Liver (tissue), 9 donors: Measurements from ENCODE around the gene CMTM5. TPM values are rescaled to one million over a fixed set of nuclear protein-coding genes. Genes with fewer than 3 reads are reported as not detected.

ENCODE experiments used
- DNase-seq: peaks from one replicate; pipeline ENCODE4 v3.0.0-alpha.2; 2017; ENCODE audit warnings: low spot score
- H3K27ac ChIP-seq, 2 donors: one replicate each; pipeline ENCODE4 v1.7.0; 2013; ENCODE audit warnings: inconsistent platforms in 2 of 2, low read length in 2 of 2, control low read depth in 1 of 2, low read depth in 1 of 2, mild to moderate bottlenecking in 1 of 2
- H3K27me3 ChIP-seq, 4 donors: one replicate each; pipeline versions ENCODE4 v1.6.1 to v1.7.0; 2013; ENCODE audit warnings: low read length in 3 of 4, inconsistent platforms in 1 of 4, mild to moderate bottlenecking in 1 of 4, moderate library complexity in 1 of 4; ENCODE audit not compliant: control insufficient read depth in 4 of 4, insufficient read depth in 4 of 4
- H3K36me3 ChIP-seq, 4 donors: one replicate each; pipeline versions ENCODE4 v1.6.1 to v1.7.0; 2013; ENCODE audit warnings: low read length in 3 of 4, mild to moderate bottlenecking in 3 of 4, low read depth in 1 of 4, moderate library complexity in 1 of 4; ENCODE audit not compliant: control insufficient read depth in 4 of 4, insufficient read depth in 3 of 4
- H3K4me1 ChIP-seq, 4 donors: one replicate each; pipeline versions ENCODE4 v1.6.1 to v1.7.0; 2013; ENCODE audit warnings: low read length in 3 of 4, mild to moderate bottlenecking in 3 of 4, moderate library complexity in 1 of 4; ENCODE audit not compliant: control insufficient read depth in 4 of 4, insufficient read depth in 4 of 4
- H3K4me3 ChIP-seq, 3 donors: one replicate each; pipeline versions ENCODE4 v1.6.1 to v1.7.0; 2013; ENCODE audit warnings: low read length in 3 of 3, control low read depth in 1 of 3, low read depth in 1 of 3, mild to moderate bottlenecking in 1 of 3
- H3K9ac ChIP-seq, 2 donors: one replicate each; pipeline ENCODE4 v1.7.0; 2013; ENCODE audit warnings: low read length in 2 of 2, mild to moderate bottlenecking in 2 of 2, moderate library complexity in 2 of 2, control low read depth in 1 of 2, low read depth in 1 of 2
- H3K9me3 ChIP-seq, 4 donors: one replicate each; pipeline versions ENCODE4 v1.6.1 to v1.7.0; 2013; ENCODE audit warnings: low read length in 3 of 4; ENCODE audit not compliant: control insufficient read depth in 4 of 4
- ATF3 ChIP-seq: IDR thresholded peaks from 2 replicates; pipeline ENCODE4 v1.6.1; 2016; ENCODE audit warnings: antibody characterized with exemption
- CTCF ChIP-seq: fragments of 150-350 bp; IDR thresholded peaks from 2 replicates; pipeline ENCODE4 v1.5.1; 2017; ENCODE audit warnings: improper control_type of control experiment, low read depth, low read length; ENCODE audit not compliant: missing input control
- EGR1 ChIP-seq, 2 donors: IDR thresholded peaks; 2 replicates each; pipeline ENCODE4 v1.6.1; 2016 to 2018; ENCODE audit warnings: antibody characterized with exemption in 2 of 2, low read depth in 2 of 2
- FOXA1 ChIP-seq: IDR thresholded peaks from 2 replicates; pipeline ENCODE4 v1.6.1; 2016; ENCODE audit warnings: antibody characterized with exemption
- FOXA2 ChIP-seq: IDR thresholded peaks from 2 replicates; pipeline ENCODE4 v1.6.1; 2016; ENCODE audit warnings: antibody characterized with exemption
- GABPA ChIP-seq, 2 donors: IDR thresholded peaks in 1 of 2; conservative IDR thresholded peaks in 1 of 2; 2 replicates each; pipeline ENCODE4 v1.6.1; 2016; ENCODE audit warnings: antibody characterized with exemption in 2 of 2, mild to moderate bottlenecking in 1 of 2, moderate library complexity in 1 of 2
- HNF4A ChIP-seq, 2 donors: conservative IDR thresholded peaks; 2 replicates each; pipeline ENCODE4 v1.6.1; 2016; ENCODE audit warnings: antibody characterized with exemption in 2 of 2, mild to moderate bottlenecking in 2 of 2
- HNF4G ChIP-seq: IDR thresholded peaks from 2 replicates; pipeline ENCODE4 v1.6.1; 2016; ENCODE audit warnings: antibody characterized with exemption
- JUND ChIP-seq, 2 donors: IDR thresholded peaks; 2 replicates each; pipeline ENCODE4 v1.6.1; 2016; ENCODE audit warnings: antibody characterized with exemption in 2 of 2
- MAX ChIP-seq: IDR thresholded peaks from 2 replicates; pipeline ENCODE4 v1.6.1; 2016; ENCODE audit warnings: antibody characterized with exemption
- NR2F2 ChIP-seq: IDR thresholded peaks from 2 replicates; pipeline ENCODE4 v1.6.1; 2016; ENCODE audit warnings: antibody characterized with exemption
- RAD21 ChIP-seq, 2 donors: IDR thresholded peaks; 2 replicates each; pipeline ENCODE4 v1.6.1; 2016; ENCODE audit warnings: antibody characterized with exemption in 2 of 2, mild to moderate bottlenecking in 2 of 2
- REST ChIP-seq: IDR thresholded peaks from 2 replicates; pipeline ENCODE4 v1.6.1; 2016; ENCODE audit warnings: antibody characterized with exemption, mild to moderate bottlenecking
- RXRA ChIP-seq, 2 donors: IDR thresholded peaks; 2 replicates each; pipeline ENCODE4 v1.6.1; 2017 to 2018; ENCODE audit warnings: antibody characterized with exemption in 2 of 2, mild to moderate bottlenecking in 1 of 2
- SP1 ChIP-seq: IDR thresholded peaks from 2 replicates; pipeline ENCODE4 v1.6.1; 2018; ENCODE audit warnings: antibody characterized with exemption, mild to moderate bottlenecking
- TAF1 ChIP-seq: conservative IDR thresholded peaks from 2 replicates; pipeline ENCODE4 v1.6.1; 2016; ENCODE audit warnings: antibody characterized with exemption, mild to moderate bottlenecking
- YY1 ChIP-seq: IDR thresholded peaks from 2 replicates; pipeline ENCODE4 v1.6.1; 2016; ENCODE audit warnings: antibody characterized with exemption, mild to moderate bottlenecking
- ZBTB33 ChIP-seq: IDR thresholded peaks from 2 replicates; pipeline ENCODE4 v1.6.1; 2016; ENCODE audit warnings: antibody characterized with exemption
- WGBS: extraction: QIAGEN DNeasy Blood & Tissue Kit; methylation state at CpG from one replicate; pipeline ENCODE4 v1.1.7; 2013; 5-methylcytosine and 5-hydroxymethylcytosine counted together
- polyA plus RNA-seq, 2 donors: library from polyadenylated mRNA; stranded (reverse) in 1 of 2; unstranded in 1 of 2; fragments of 200-250 nt in 1 of 2; fragments of >200 nt in 1 of 2; fragmentation: Nextera tagmentation in 1 of 2; extraction: Ambion mirVana in 1 of 2; gene quantifications; one replicate each; pipeline versions ENCODE4 v1.2.1 to v1.2.3, GENCODE V29; 2013 to 2015
- total RNA-seq, 2 donors: library from RNA; depleted of rRNA; stranded (reverse); fragments of >200 nt; gene quantifications; one replicate each; pipeline ENCODE4 v1.2.3, GENCODE V29; 2014
- donor health status: healthy.
- donor health status: healthy.
- donor health status: healthy.
- donor health status: healthy.
- donor health status: healthy.

CMTM5 gene
- total and polyA plus RNA-seq, 4 donors: 0.22 to 5.5 TPM; not detected in 2

GRCh38 chr14:23404331-23404900 lies 27.6 kb downstream of the CMTM5 start:
- H3K4me3 ChIP-seq: no peak overlapping the region
- peaks cover 0 to 10% (median 5%) of the 10 kb centered on the region in 4 donors for H3K27me3 ChIP-seq
- H3K9me3 ChIP-seq: no peaks in the 10 kb centered on the region
- TF ChIP-seq RAD21 (IDR thresholded peaks at IDR 0.05) (no peak), EGR1 (IDR thresholded peaks at IDR 0.05; ENCODE audit: low read depth in 2 of 2) (no peak), RXRA (IDR thresholded peaks at IDR 0.05) (no peak), FOXA2 (no peak), FOXA1 (no peak), TAF1 (no peak), HNF4G (no peak)
- no peaks in the 10 kb centered on the region for H3K36me3 ChIP-seq
- no peaks in the 10 kb centered on the region for H3K4me1 ChIP-seq
- no peak for DNase-seq
- H3K27ac ChIP-seq: no peak overlapping the region
- H3K9ac ChIP-seq: no peak overlapping the region
- 80% methylated on average over 14 of the region's 14 CpGs for WGBS

- 71% methylated on average over 10 of the region's 10 CpGs for WGBS
- Histone ChIP-seq H3K9ac (no peak overlapping the region), H3K27me3 (peaks cover 0 to 10% (median 5%) of the 10 kb centered on the region in 4 donors), H3K27ac (no peak overlapping the region), H3K4me1 (no peaks in the 10 kb centered on the region), H3K4me3 (no peak overlapping the region), H3K9me3 (no peaks in the 10 kb centered on the region), H3K36me3 (no peaks in the 10 kb centered on the region)
- no peak for DNase-seq
- TF ChIP-seq HNF4A (conservative IDR thresholded peaks at IDR 0.05) (no peak), FOXA1 (no peak), HNF4G (no peak), YY1 (no peak), GABPA (IDR thresholded peaks at IDR 0.05 in 1 of 2, conservative IDR thresholded peaks at IDR 0.05 in 1 of 2) (no peak), FOXA2 (no peak), CTCF (no peak), REST (no peak), ZBTB33 (no peak), RXRA (IDR thresholded peaks at IDR 0.05) (no peak), JUND (IDR thresholded peaks at IDR 0.05) (no peak), EGR1 (IDR thresholded peaks at IDR 0.05; ENCODE audit: low read depth in 2 of 2) (no peak), MAX (no peak), SP1 (no peak), RAD21 (IDR thresholded peaks at IDR 0.05) (no peak), ATF3 (no peak), NR2F2 (no peak)
These were observed 28.2 kb downstream of the CMTM5 start for GRCh38 chr14:23405096-23405495.
